ENCODE data around the gene GNPTAB.

GRCh38 chr12:101748907-101749306, 81.9 kb downstream of the GNPTAB start:
- TF ChIP-seq ZKSCAN8 (CRISPR knock-in tag; IDR thresholded peaks at IDR 0.05; ENCODE audit: borderline replicate concordance) (no peak), HMG20A (CRISPR knock-in tag; IDR thresholded peaks at IDR 0.05; ENCODE audit: borderline replicate concordance) (no peak), YY1 (IDR thresholded peaks at IDR 0.05; ENCODE audit: insufficient read depth, insufficient replicate concordance, low read depth, low read length) (no peak), RBFOX2 (IDR thresholded peaks at IDR 0.05; ENCODE audit: low read depth, low read length) (no peak), POLR2A (IDR thresholded peaks at IDR 0.05; ENCODE audit: insufficient read depth in 1 of 2, low read depth in 2 of 2, low read length in 2 of 2) (no peak), ZFY (CRISPR knock-in tag; IDR thresholded peaks at IDR 0.05) (no peak), NBN (conservative IDR thresholded peaks at IDR 0.05) (no peak), EP300 (IDR thresholded peaks at IDR 0.05; ENCODE audit: low read depth in 2 of 2, low read length in 2 of 2) (no peak), EP300 (CRISPR knock-in tag; IDR thresholded peaks at IDR 0.05; ENCODE audit: borderline replicate concordance) (no peak), POLR2AphosphoS5 (IDR thresholded peaks at IDR 0.05; ENCODE audit: low read depth, low read length) (no peak)
